Measurements from ENCODE around the gene HPN. TPM values are rescaled to one million over a fixed set of nuclear protein-coding genes. Genes with fewer than 3 reads are reported as not detected.
"Not testable (repeated sequence)": the region's sequence is repeated elsewhere in the genome, so short reads cannot be mapped to it uniquely, and the experiment has no call there.

Gene HPN
- under 1 TPM in 1 of 2 experiments, not detected in 1; 0.11 TPM for total RNA-seq

- Mint-ChIP-seq H3K27me3 (peaks cover 6% of the 10 kb centered on the region), H3K4me1 (ENCODE audit: low read depth) (peaks cover 13% of the 10 kb centered on the region), H3K9me3 (no peaks in the 10 kb centered on the region), H3K4me3 (peak within 1 kb of the TSS; percentile 56), H3K36me3 (ENCODE audit: low read depth) (no peaks in the 10 kb centered on the region), H3K27ac (peak within 1 kb of the TSS; percentile 69)
- ChIA-PET POLR2A (interaction anchor here (0.8 to 1.0 kb wide), 2 partner anchors 15 to 16 kb away, joined by 3 to 4 read pairs; no protein-coding TSS in a partner anchor), CTCF (no interaction called here)
- no peak for ATAC-seq
- intact Hi-C loops (cut with micrococcal nuclease): no loop called here
- DNase-seq: no peak
- TF ChIP-seq, protein P1, sequence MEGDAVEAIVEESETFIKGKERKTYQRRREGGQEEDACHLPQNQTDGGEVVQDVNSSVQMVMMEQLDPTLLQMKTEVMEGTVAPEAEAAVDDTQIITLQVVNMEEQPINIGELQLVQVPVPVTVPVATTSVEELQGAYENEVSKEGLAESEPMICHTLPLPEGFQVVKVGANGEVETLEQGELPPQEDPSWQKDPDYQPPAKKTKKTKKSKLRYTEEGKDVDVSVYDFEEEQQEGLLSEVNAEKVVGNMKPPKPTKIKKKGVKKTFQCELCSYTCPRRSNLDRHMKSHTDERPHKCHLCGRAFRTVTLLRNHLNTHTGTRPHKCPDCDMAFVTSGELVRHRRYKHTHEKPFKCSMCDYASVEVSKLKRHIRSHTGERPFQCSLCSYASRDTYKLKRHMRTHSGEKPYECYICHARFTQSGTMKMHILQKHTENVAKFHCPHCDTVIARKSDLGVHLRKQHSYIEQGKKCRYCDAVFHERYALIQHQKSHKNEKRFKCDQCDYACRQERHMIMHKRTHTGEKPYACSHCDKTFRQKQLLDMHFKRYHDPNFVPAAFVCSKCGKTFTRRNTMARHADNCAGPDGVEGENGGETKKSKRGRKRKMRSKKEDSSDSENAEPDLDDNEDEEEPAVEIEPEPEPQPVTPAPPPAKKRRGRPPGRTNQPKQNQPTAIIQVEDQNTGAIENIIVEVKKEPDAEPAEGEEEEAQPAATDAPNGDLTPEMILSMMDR (IDR thresholded peaks at IDR 0.05): no peak
Observed at GRCh38 chr19:35041548-35042055, at the start of gene HPN. Gene HPN (plus strand): TSS chr19:35041721. CDS start chr19:35042507, 786 bp downstream.

GRCh38 chr19:34992582-34992981, 48.9 kb upstream of the HPN start:
- ATAC-seq; H3K27ac Mint-ChIP-seq; H3K4me3 Mint-ChIP-seq; H3K27me3 Mint-ChIP-seq; intact Hi-C loops (cut with micrococcal nuclease); H3K36me3 Mint-ChIP-seq (ENCODE audit: low read depth); H3K9me3 Mint-ChIP-seq; DNase-seq: not testable (repeated sequence)
- POLR2A ChIA-PET: interaction anchor here (1.0 to 1.2 kb wide), 2 partner anchors 7 to 9 kb away, joined by 3 read pairs; partner anchors contain the start of gene GRAMD1A
- H3K4me1 Mint-ChIP-seq (ENCODE audit: low read depth): peaks cover 42% of the 10 kb centered on the region
- CTCF ChIA-PET: interaction anchor here (0.7 to 1.5 kb wide), 4 partner anchors 12 to 21 kb away, joined by 3 to 4 read pairs (median 4); no protein-coding TSS in a partner anchor

- ChIA-PET CTCF (interaction anchor here (2.5 kb wide), 1 partner anchor 50 kb away, joined by 7 read pairs; no protein-coding TSS in a partner anchor), POLR2A (interaction anchor here (1.3 kb wide), 1 partner anchor 18 kb away, joined by 3 read pairs; no protein-coding TSS in a partner anchor)
- H3K27me3 Mint-ChIP-seq: no peaks in the 10 kb centered on the region
- H3K36me3 Mint-ChIP-seq (ENCODE audit: low read depth): peaks cover 2% of the 10 kb centered on the region
- H3K9me3 Mint-ChIP-seq: no peaks in the 10 kb centered on the region
- H3K27ac Mint-ChIP-seq: no peak overlapping the region
- ATAC-seq: no peak
- no peak for DNase-seq
- no peak overlapping the region for H3K4me3 Mint-ChIP-seq
- intact Hi-C loops (cut with micrococcal nuclease): no loop called here
- TF ChIP-seq, protein P1 (IDR thresholded peaks at IDR 0.05): no peak
- peaks cover 45% of the 10 kb centered on the region for H3K4me1 Mint-ChIP-seq (ENCODE audit: low read depth)
Observed at GRCh38 chr19:34994286-34994642, 47.3 kb upstream of the HPN start.

DNA sequence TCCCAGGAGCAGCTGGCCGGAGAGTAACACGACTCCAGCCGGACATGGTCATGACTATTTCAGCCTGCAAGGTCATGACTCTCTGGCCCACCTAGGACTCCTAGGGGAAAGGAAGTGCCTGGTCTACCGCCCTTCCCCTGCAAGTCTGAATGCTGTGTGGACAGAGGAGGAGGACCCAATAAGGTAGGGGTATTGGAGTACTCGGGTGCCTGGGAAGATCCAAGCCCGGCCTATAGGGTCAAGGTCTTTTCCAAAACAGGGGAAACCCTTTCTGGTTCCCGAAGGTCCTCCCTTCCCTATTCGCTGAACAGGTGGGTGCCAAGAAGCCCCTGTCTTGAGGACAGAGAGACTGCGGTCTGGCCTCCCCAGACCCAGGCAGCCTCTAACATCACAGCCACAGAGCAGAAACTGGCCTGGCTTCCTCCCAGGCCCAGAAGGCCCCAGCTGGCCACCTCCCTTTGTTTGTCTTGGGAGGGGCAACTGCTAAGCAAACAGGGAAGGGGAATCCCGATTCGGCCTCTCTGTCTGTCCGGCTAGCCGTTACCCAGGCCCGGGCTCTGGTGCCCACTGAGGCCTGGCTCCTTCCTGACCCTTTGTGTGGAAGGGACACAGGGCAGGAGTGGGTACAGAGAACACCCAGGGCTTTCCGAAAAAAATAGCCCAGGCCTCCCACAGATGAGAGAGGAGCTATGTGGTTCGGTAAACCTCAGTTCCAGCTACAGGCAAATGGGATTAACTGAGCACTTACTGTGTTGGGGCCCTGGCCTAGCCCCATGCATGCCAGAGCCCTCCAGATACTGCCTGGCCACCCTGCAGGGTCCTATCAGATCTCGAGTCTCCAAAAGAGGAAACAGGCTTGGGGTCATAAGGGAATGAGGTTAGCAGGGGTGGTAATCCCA, 46.6 kb upstream of the HPN start:
- POLR2A ChIA-PET: interaction anchor here (1.3 to 2.5 kb wide), 3 partner anchors 13 to 19 kb away, joined by 3 to 7 read pairs (median 3); no protein-coding TSS in a partner anchor
- CTCF ChIA-PET: interaction anchor here (0.6 to 2.5 kb wide), 3 partner anchors 9 to 50 kb away, joined by 3 to 7 read pairs (median 5); no protein-coding TSS in a partner anchor

GRCh38 chr19:34995551-34995950, 46.0 kb upstream of the HPN start:
- Mint-ChIP-seq H3K9me3 (no peaks in the 10 kb centered on the region), H3K27me3 (no peaks in the 10 kb centered on the region), H3K36me3 (ENCODE audit: low read depth) (peaks cover 2% of the 10 kb centered on the region), H3K27ac (peak overlapping the region; percentile 7), H3K4me3 (no peak overlapping the region), H3K4me1 (ENCODE audit: low read depth) (peaks cover 39% of the 10 kb centered on the region)
- ATAC-seq (no peak), DNase-seq (no peak)
- ChIA-PET POLR2A (interaction anchor here (1.3 to 2.5 kb wide), 3 partner anchors 8 to 19 kb away, joined by 3 to 7 read pairs (median 3); no protein-coding TSS in a partner anchor), CTCF (interaction anchor here (0.6 to 2.5 kb wide), 4 partner anchors 10 to 49 kb away, joined by 3 to 7 read pairs (median 4); no protein-coding TSS in a partner anchor)
- TF ChIP-seq, protein P1 (IDR thresholded peaks at IDR 0.05): no peak
- intact Hi-C loops (cut with micrococcal nuclease): no loop called here

More for the DNA sequence above, 46.6 kb upstream of the HPN start:
- intact Hi-C loops (cut with micrococcal nuclease): no loop called here
- no peaks in the 10 kb centered on the region for H3K27me3 Mint-ChIP-seq
- no peak overlapping the region for H3K4me3 Mint-ChIP-seq
- TF ChIP-seq, protein P1 (IDR thresholded peaks at IDR 0.05): no peak
- peaks cover 2% of the 10 kb centered on the region for H3K36me3 Mint-ChIP-seq (ENCODE audit: low read depth)
- peaks cover 46% of the 10 kb centered on the region for H3K4me1 Mint-ChIP-seq (ENCODE audit: low read depth)
- ATAC-seq (no peak), DNase-seq (no peak)
- no peak overlapping the region for H3K27ac Mint-ChIP-seq
- H3K9me3 Mint-ChIP-seq: no peaks in the 10 kb centered on the region

Measured in activated CD8-positive, alpha-beta T cell treated with anti-CD3 and anti-CD28 coated beads for 36 hours (primary cell).